ENCODE results near the gene SESTD1.
"Not testable (repeated sequence)": the region's sequence is repeated elsewhere in the genome, so short reads cannot be mapped to it uniquely, and the experiment has no call there.

The SESTD1 gene

GRCh38 chr2:179096090-179096489 lies 168.5 kb downstream of the SESTD1 start:
- DNase-seq = no peak

GRCh38 chr2:179092912-179093311 lies 171.7 kb downstream of the SESTD1 start:
- not testable (repeated sequence) for DNase-seq

GRCh38 chr2:179082697-179083096 lies 181.9 kb downstream of the SESTD1 start:
- no peak for DNase-seq

DNA sequence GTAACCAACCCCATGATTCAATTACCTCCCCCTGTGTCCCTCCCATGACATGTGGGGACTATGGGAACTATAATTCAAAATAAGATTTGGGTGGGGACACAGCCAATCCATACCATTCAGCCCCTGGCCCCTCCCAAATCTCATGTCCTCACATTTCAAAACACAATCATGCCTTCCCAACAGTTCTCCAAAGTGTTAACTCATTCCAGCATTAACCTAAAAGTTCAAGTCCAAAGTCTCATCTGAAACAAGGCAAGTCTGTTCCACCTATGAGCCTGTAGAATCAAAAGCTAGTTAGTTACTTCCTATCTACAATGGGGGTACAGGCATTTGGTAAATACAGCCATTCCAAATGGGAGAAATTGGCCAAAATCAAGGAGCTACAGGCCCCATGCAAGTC lies 182.7 kb downstream of the SESTD1 start:
- no peak for DNase-seq

GRCh38 chr2:179072527-179072926 lies 192.1 kb downstream of the SESTD1 start:
- DNase-seq = no peak

GRCh38 chr2:179071810-179072355 lies 192.7 kb downstream of the SESTD1 start:
- DNase-seq = no peak

GRCh38 chr2:179070895-179071294 lies 193.7 kb downstream of the SESTD1 start:
- no peak for DNase-seq

GRCh38 chr2:179069685-179070084 lies 194.9 kb downstream of the SESTD1 start:
- DNase-seq = no peak

DNA sequence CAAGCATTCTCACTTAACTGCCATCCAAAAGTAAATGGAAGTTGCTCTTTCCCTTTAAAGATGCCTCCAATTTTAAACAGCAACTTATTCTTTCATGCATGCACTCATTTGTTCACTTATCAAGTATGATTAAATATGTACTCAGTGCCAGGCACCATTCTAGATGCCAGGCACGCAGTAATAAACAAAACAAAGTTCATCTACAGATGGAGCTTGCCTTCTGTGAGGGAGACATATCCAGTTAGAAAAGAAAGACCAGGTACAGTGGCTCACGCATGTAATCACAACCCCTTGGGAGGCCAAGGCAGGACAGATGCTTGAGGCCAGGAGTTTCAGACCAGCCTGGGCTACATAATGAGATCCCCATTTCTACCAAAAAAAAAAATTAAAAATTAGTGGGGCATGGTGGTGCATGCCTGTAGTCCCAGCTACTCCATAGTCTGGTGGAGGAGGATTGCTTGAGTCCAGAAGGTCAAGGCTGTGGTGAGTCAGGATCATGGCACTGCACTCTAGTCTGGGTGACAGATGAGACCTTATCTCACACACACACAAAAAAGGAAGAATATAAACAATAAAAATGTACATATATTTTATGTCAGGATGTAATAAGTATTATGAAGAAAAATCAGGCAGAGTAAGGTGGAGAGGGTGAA lies 195.5 kb downstream of the SESTD1 start:
- DNase-seq = no peak

GRCh38 chr2:179059026-179059700 lies 205.5 kb downstream of the SESTD1 start:
- no peak for DNase-seq

GRCh38 chr2:179057737-179058136 lies 206.9 kb downstream of the SESTD1 start:
- DNase-seq = no peak

DNA sequence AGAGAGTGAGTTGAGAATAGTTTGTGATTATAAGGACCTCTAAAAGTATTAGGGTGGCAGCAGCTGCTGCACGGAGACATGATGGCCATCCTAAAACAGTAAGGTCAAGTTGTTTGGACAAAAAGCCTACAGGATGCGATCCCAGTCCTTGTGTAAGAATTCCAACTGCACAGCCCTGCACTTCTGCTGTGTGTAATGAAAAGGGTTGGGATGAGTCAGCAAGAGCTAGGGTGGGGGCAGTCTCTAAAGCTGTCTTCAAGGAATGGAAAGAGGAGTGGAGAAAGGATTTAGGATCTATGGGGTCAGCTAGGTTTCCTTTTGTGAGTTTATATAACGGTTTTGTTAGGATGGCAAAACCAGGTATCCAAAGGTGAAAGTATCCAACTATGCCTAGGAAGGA lies 211.1 kb downstream of the SESTD1 start:
- not testable (repeated sequence) for DNase-seq
